Right lobe of liver (tissue), 6 donors: Measurements from ENCODE around the gene ALK. TPM values are rescaled to one million over a fixed set of nuclear protein-coding genes. Genes with fewer than 3 reads are reported as not detected.
A peak's percentile ranks its signal among the peaks of the same experiment; 100 is the strongest.

Experiments used
- ATAC-seq, 4 donors: fragments of 200-7000 bp; cut with Tn5 transposase; one replicate each; pipeline ENCODE4 v1.9.1; 2020; ENCODE audit warnings: mild to moderate bottlenecking in 4 of 4, moderate library complexity in 4 of 4
- DNase-seq, 3 donors: peaks; one replicate each; pipeline ENCODE4 v3.0.0-alpha.2; 2020
- H3K27ac ChIP-seq, 3 donors: fragments of 200-600 bp; one replicate each; pipeline ENCODE4 v1.8.0; 2022
- H3K27me3 ChIP-seq, 2 donors: fragments of 200-600 bp; one replicate each; pipeline ENCODE4 v1.8.0; 2022
- H3K36me3 ChIP-seq, 4 donors: fragments of 200-600 bp; sonication (generic) in 1 of 4; one replicate each; pipeline versions ENCODE4 v1.5.1 to v1.8.0; 2017 to 2022; ENCODE audit warnings: control low read depth in 1 of 4
- H3K4me1 ChIP-seq, 4 donors: fragments of 200-600 bp; sonication (generic) in 1 of 4; one replicate each; pipeline versions ENCODE4 v1.5.1 to v1.8.0; 2017 to 2022; ENCODE audit warnings: control low read depth in 1 of 4
- H3K4me3 ChIP-seq, 3 donors: fragments of 200-600 bp; one replicate each; pipeline ENCODE4 v1.8.0; 2022
- H3K9me3 ChIP-seq, 4 donors: fragments of 200-600 bp; sonication (generic) in 1 of 4; one replicate each; pipeline versions ENCODE4 v1.5.1 to v1.8.0; 2017 to 2022; ENCODE audit warnings: control low read depth in 1 of 4
- CTCF ChIP-seq, 4 donors: fragments of 200-600 bp in 3 of 4; fragments of 450-650 bp in 1 of 4; IDR thresholded peaks; one replicate each; pipeline versions ENCODE4 v1.5.1 to v1.8.0; 2016 to 2022; ENCODE audit warnings: antibody characterized with exemption in 4 of 4, mild to moderate bottlenecking in 2 of 4
- POLR2A ChIP-seq: fragments of 450-650 bp; IDR thresholded peaks from one replicate; pipeline ENCODE4 v1.6.1; 2017; ENCODE audit warnings: antibody characterized with exemption, mild to moderate bottlenecking
- WGBS: methylation state at CpG from one replicate; pipeline ENCODE4 v1.1.6; 2018; ENCODE audit warnings: low coverage, low lambda C conversion rate; ENCODE audit not compliant: insufficient coverage; ENCODE audit errors: missing lambda C conversion rate; 5-methylcytosine and 5-hydroxymethylcytosine counted together
- intact Hi-C, 2 donors: fragments of 100-400 bp; cut with DNase I; formaldehyde crosslinking; loops; one replicate each; pipeline versions ENCODE4 v1.11.2 to v1.14.1; 2022
- total RNA-seq, 6 experiments: library from RNA; depleted of rRNA in 2 of 6; stranded (reverse); fragments of >200 nt in 2 of 6; fragmentation: NEBNext Ultra II Directional in 3 of 6; extraction: Animal tissue kit (Norgen Biotek cat#: 25700) in 3 of 6; gene quantifications; one replicate each; pipeline versions ENCODE4 v1.1.0 to v1.2.4, GENCODE V29; 2016 to 2023
- donor health status: DM: no; HTN: yes; CAD: no.
- donor health status: DM: no; HTN: no; CAD: no.
- donor health status: DM: no; HTN: no; CAD: no.
- donor health status: DM: no; HTN: yes; CAD: no.
- donor health status: DM: no; HTN: yes; CAD: no.

The ALK gene
- total RNA-seq, 6 experiments from 2014 or later = 0.04 to 0.06 TPM; not detected in 4

DNA sequence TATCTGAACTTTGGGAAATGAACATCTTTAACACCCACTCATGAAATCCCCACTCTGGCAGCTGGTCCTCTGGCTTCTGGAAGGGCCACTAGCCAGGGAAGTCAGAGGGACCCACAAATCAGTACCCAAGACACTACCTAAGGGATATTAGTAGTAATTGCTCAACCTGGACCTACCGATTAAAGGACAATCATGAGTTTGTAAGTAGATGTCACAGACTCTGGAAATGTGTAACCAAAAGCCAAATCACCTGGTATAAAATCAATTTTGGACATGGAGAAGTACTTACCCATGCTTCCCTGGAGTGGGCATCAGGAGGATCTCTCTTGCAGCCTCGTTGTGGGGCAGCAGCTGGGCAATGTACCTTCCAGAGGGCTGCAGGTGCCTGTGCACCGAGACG is 389.8 kb downstream of the ALK start:
- H3K36me3 ChIP-seq = no peaks in the 10 kb centered on the region
- DNase-seq = no peak
- 50% methylated on average over 3 of the region's 4 CpGs for WGBS
- H3K27me3 ChIP-seq = no peaks in the 10 kb centered on the region
- H3K27ac ChIP-seq = no peak overlapping the region
- ATAC-seq = peak; percentile 43 to 66 (median 59)
- no peak overlapping the region for H3K4me3 ChIP-seq
- intact Hi-C loops = no loop called here
- H3K9me3 ChIP-seq = no peaks in the 10 kb centered on the region
- TF ChIP-seq CTCF (IDR thresholded peaks at IDR 0.05) (no peak), POLR2A (no peak)
- peaks cover 0 to 22% (median 11%) of the 10 kb centered on the region in 4 donors for H3K4me1 ChIP-seq

GRCh38 chr2:29530281-29530680 is 391.1 kb downstream of the ALK start:
- no peaks in the 10 kb centered on the region for H3K27me3 ChIP-seq
- intact Hi-C loops = no loop called here
- no peak for ATAC-seq
- no peak overlapping the region for H3K4me3 ChIP-seq
- H3K36me3 ChIP-seq = no peaks in the 10 kb centered on the region
- WGBS = 89% methylated on average over 1 of the region's 2 CpGs
- H3K27ac ChIP-seq = no peak overlapping the region
- DNase-seq = no peak
- TF ChIP-seq POLR2A (no peak), CTCF (IDR thresholded peaks at IDR 0.05) (no peak)
- H3K4me1 ChIP-seq = peaks cover 0 to 27% (median 13%) of the 10 kb centered on the region in 4 donors
- H3K9me3 ChIP-seq = no peaks in the 10 kb centered on the region

- no peak for ATAC-seq
- peaks cover 0 to 23% (median 11%) of the 10 kb centered on the region in 4 donors for H3K4me1 ChIP-seq
- H3K9me3 ChIP-seq = no peaks in the 10 kb centered on the region
- WGBS = 56% methylated on average over 15 of the region's 18 CpGs
- intact Hi-C loops = no loop called here
- no peak overlapping the region for H3K27ac ChIP-seq
- no peak overlapping the region for H3K4me3 ChIP-seq
- no peaks in the 10 kb centered on the region for H3K36me3 ChIP-seq
- no peak for DNase-seq
- no peaks in the 10 kb centered on the region for H3K27me3 ChIP-seq
- TF ChIP-seq CTCF (IDR thresholded peaks at IDR 0.05) (no peak), POLR2A (no peak)
These were observed 392.4 kb downstream of the ALK start for GRCh38 chr2:29528891-29529520.

DNA sequence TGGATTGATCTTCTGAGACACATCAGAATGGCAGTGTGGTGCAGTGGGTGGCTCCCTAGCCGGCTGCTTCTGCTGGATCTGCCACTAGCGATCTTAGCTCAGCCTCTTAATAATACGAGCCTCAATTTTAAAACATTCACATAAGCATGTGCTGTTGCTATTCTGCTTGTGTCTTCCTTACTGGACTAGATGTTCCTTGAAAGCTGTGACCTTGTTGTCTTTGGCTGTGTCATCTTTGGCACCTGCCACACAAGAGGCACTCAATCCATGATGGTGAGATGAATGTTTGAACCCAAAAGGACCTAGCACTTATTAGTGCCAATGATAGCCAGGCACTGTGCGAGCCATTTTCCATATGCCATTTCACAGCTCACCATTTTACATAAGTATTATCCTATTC is 393.0 kb downstream of the ALK start:
- no peak overlapping the region for H3K4me3 ChIP-seq
- H3K27ac ChIP-seq = no peak overlapping the region
- ATAC-seq = no peak
- intact Hi-C loops = no loop called here
- H3K9me3 ChIP-seq = no peaks in the 10 kb centered on the region
- WGBS = 98% methylated on average over 4 of the region's 4 CpGs
- H3K27me3 ChIP-seq = no peaks in the 10 kb centered on the region
- no peaks in the 10 kb centered on the region for H3K36me3 ChIP-seq
- TF ChIP-seq CTCF (IDR thresholded peaks at IDR 0.05) (no peak), POLR2A (no peak)
- H3K4me1 ChIP-seq = peaks cover 0 to 23% (median 11%) of the 10 kb centered on the region in 4 donors
- DNase-seq = no peak
